WTC11 (cell line): ENCODE results near the gene CSH2. TPM values are rescaled to one million over a fixed set of nuclear protein-coding genes. Genes with fewer than 3 reads are reported as not detected.

Experiments used
- ATAC-seq: fragments of 200-7000 bp; cut with Tn5 transposase; 2 replicates; pipeline ENCODE4 v1.10.0; 2021; ENCODE audit warnings: mild to moderate bottlenecking, moderate library complexity
- CTCF ChIA-PET: fragments of 300-600 bp; sonication (Branson Sonifier 250); formaldehyde crosslinking; loops from one replicate; lab custom pipeline; 2021; ENCODE audit warnings: antibody characterized with exemption; lab: Charles Lee
- POLR2A ChIA-PET: fragments of 350-600 bp; sonication (Branson Sonifier 250); formaldehyde crosslinking; loops from one replicate; lab custom pipeline; 2021; ENCODE audit warnings: antibody characterized with exemption; lab: Charles Lee
- DNase-seq: peaks from one replicate; pipeline ENCODE4 v3.0.0; 2021; ENCODE audit warnings: low spot score
- H3K27ac Mint-ChIP-seq: 2 replicates; pipeline ENCODE4 v1.8.0; 2021; ENCODE audit warnings: mixed read lengths
- H3K27me3 Mint-ChIP-seq: 2 replicates; pipeline ENCODE4 v1.8.0; 2021; ENCODE audit warnings: low read depth, mild to moderate bottlenecking, moderate library complexity, mixed read lengths
- H3K36me3 Mint-ChIP-seq: 2 replicates; pipeline ENCODE4 v1.8.0; 2021; ENCODE audit warnings: mixed read lengths
- H3K4me1 Mint-ChIP-seq: 2 replicates; pipeline ENCODE4 v1.8.0; 2022; ENCODE audit warnings: mixed read lengths
- H3K4me3 Mint-ChIP-seq: 2 replicates; pipeline ENCODE4 v1.8.0; 2021; ENCODE audit warnings: mild to moderate bottlenecking, moderate library complexity, mixed read lengths
- H3K9me3 Mint-ChIP-seq: 2 replicates; pipeline ENCODE4 v1.8.0; 2021; ENCODE audit warnings: mixed read lengths
- CREB1 ChIP-seq: sonication (generic); formaldehyde crosslinking; IDR thresholded peaks from 2 replicates; pipeline ENCODE4 v1.8.0; 2023; ENCODE audit warnings: mild to moderate bottlenecking, missing genetic modification reagents
- NFYB ChIP-seq: sonication (generic); formaldehyde crosslinking; conservative IDR thresholded peaks from 2 replicates; pipeline ENCODE4 v1.8.0; 2022; ENCODE audit warnings: low read depth, missing genetic modification reagents
- NR3C1 ChIP-seq: sonication (generic); formaldehyde crosslinking; conservative IDR thresholded peaks from 2 replicates; pipeline ENCODE4 v1.8.1; 2023; ENCODE audit warnings: low read depth, mild to moderate bottlenecking, missing genetic modification reagents
- SMAD3 ChIP-seq: sonication (generic); formaldehyde crosslinking; IDR thresholded peaks from 2 replicates; pipeline ENCODE4 v1.8.0; 2022; ENCODE audit warnings: missing genetic modification reagents, mild to moderate bottlenecking, borderline replicate concordance
- ZNF121 ChIP-seq: sonication (generic); formaldehyde crosslinking; IDR thresholded peaks from 2 replicates; pipeline ENCODE4 v1.8.0; 2023; ENCODE audit warnings: missing genetic modification reagents
- ZNF263 ChIP-seq: sonication (generic); formaldehyde crosslinking; IDR thresholded peaks from 2 replicates; pipeline ENCODE4 v1.8.1; 2022; ENCODE audit warnings: low read depth, mild to moderate bottlenecking, moderate library complexity, missing genetic modification reagents
- ZNF416 ChIP-seq: fragments of 250-450 bp; sonication (Bioruptor Pico); IDR thresholded peaks from 2 replicates; pipeline ENCODE4 v1.9.0; 2021; ENCODE audit warnings: mild to moderate bottlenecking, inconsistent platforms
- ZNF423 ChIP-seq: fragments of 250-450 bp; sonication (Bioruptor Pico); IDR thresholded peaks from 2 replicates; pipeline ENCODE4 v2.1.2; 2022; ENCODE audit warnings: mild to moderate bottlenecking, moderate library complexity
- total RNA-seq: library from RNA; stranded (reverse); gene quantifications from 3 replicates; pipeline ENCODE4 v1.2.3, GENCODE V29; 2021
- TF ChIP-seq, protein P1 (sequence below): sonication (generic); formaldehyde crosslinking; IDR thresholded peaks from 2 replicates; pipeline ENCODE4 v1.8.1; 2023; ENCODE audit warnings: mild to moderate bottlenecking, missing genetic modification reagents
- TF ChIP-seq, protein P2 (sequence below): fragments of 250-450 bp; sonication (Bioruptor Pico); IDR thresholded peaks from 2 replicates; pipeline ENCODE4 v1.9.0; 2021; ENCODE audit warnings: mild to moderate bottlenecking
- TF ChIP-seq, protein P3 (sequence below): sonication (generic); formaldehyde crosslinking; IDR thresholded peaks from 2 replicates; pipeline ENCODE4 v1.8.1; 2023; ENCODE audit warnings: mild to moderate bottlenecking, moderate library complexity, missing genetic modification reagents
- TF ChIP-seq, protein P4 (sequence below): sonication (generic); formaldehyde crosslinking; IDR thresholded peaks from 2 replicates; pipeline ENCODE4 v1.8.1; 2023; ENCODE audit warnings: mild to moderate bottlenecking, missing genetic modification reagents, moderate library complexity
- TF ChIP-seq, protein P5 (sequence below): sonication (generic); formaldehyde crosslinking; IDR thresholded peaks from 2 replicates; pipeline ENCODE4 v1.8.1; 2022; ENCODE audit warnings: low read depth, mild to moderate bottlenecking, moderate library complexity, missing genetic modification reagents, borderline replicate concordance
- TF ChIP-seq, protein P6 (sequence below): sonication (generic); formaldehyde crosslinking; IDR thresholded peaks from 2 replicates; pipeline ENCODE4 v1.8.1; 2022; ENCODE audit warnings: low read depth, missing genetic modification reagents, borderline replicate concordance
- TF ChIP-seq, protein P7 (sequence below): sonication (generic); formaldehyde crosslinking; IDR thresholded peaks from 2 replicates; pipeline ENCODE4 v1.8.1; 2023; ENCODE audit warnings: mild to moderate bottlenecking, missing genetic modification reagents
- TF ChIP-seq, protein P8 (sequence below): sonication (generic); formaldehyde crosslinking; IDR thresholded peaks from 2 replicates; pipeline ENCODE4 v1.8.1; 2023; ENCODE audit warnings: mild to moderate bottlenecking, missing genetic modification reagents, borderline replicate concordance

Gene CSH2
- total RNA-seq, 1 experiment from 2014 or later, result not detected

DNA sequence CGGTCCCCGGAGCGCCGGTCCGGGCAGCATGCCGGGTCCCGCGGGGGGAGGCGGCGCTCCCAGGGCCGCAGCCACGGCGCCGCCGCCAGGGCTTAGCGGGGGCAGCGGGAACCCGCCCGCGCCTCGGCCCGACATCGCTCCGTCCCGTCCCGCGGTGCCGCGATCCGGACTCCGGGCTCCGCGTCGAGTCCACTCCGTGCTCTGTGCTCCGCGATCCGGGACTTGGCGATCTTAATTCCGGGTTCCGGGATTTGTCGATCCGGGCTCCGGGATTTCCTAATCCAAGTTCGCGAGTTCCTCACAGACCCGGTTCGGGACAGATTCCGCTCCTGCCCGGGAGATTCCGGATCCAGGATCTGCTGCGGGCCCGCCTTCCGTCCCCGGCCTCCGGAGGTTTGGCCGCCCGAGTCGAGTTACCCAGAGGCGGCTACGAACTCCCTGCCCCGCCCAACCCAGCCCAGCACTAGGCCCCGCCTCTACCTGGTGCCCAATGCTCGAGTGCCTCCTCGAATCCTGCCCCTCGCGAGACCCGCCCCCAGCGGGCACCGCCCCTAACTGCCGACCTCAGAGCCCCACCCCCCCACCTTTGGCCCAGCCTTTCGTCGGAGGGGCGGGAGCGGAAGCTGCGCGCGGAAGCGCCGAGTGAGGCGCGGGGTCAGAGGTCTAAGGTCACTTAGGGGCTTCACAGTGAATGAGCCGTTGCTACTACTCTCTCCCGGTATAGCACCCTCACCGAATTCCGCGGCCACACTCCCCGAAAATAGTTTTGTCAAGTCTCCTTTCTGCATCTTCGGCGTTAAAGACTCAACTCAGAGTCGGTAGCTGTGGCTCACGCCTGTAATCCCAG lies 30.7 kb downstream of the CSH2 start, which contains the start of gene SMARCD2 (continued):
- TF ChIP-seq, protein P1, sequence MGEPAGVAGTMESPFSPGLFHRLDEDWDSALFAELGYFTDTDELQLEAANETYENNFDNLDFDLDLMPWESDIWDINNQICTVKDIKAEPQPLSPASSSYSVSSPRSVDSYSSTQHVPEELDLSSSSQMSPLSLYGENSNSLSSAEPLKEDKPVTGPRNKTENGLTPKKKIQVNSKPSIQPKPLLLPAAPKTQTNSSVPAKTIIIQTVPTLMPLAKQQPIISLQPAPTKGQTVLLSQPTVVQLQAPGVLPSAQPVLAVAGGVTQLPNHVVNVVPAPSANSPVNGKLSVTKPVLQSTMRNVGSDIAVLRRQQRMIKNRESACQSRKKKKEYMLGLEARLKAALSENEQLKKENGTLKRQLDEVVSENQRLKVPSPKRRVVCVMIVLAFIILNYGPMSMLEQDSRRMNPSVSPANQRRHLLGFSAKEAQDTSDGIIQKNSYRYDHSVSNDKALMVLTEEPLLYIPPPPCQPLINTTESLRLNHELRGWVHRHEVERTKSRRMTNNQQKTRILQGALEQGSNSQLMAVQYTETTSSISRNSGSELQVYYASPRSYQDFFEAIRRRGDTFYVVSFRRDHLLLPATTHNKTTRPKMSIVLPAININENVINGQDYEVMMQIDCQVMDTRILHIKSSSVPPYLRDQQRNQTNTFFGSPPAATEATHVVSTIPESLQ (CRISPR knock-in tag), result no peak
- peak; percentile 33; the same call in 1 of the 2 replicates for TF ChIP-seq NFYB (CRISPR knock-in tag)
- TF ChIP-seq, protein P2, sequence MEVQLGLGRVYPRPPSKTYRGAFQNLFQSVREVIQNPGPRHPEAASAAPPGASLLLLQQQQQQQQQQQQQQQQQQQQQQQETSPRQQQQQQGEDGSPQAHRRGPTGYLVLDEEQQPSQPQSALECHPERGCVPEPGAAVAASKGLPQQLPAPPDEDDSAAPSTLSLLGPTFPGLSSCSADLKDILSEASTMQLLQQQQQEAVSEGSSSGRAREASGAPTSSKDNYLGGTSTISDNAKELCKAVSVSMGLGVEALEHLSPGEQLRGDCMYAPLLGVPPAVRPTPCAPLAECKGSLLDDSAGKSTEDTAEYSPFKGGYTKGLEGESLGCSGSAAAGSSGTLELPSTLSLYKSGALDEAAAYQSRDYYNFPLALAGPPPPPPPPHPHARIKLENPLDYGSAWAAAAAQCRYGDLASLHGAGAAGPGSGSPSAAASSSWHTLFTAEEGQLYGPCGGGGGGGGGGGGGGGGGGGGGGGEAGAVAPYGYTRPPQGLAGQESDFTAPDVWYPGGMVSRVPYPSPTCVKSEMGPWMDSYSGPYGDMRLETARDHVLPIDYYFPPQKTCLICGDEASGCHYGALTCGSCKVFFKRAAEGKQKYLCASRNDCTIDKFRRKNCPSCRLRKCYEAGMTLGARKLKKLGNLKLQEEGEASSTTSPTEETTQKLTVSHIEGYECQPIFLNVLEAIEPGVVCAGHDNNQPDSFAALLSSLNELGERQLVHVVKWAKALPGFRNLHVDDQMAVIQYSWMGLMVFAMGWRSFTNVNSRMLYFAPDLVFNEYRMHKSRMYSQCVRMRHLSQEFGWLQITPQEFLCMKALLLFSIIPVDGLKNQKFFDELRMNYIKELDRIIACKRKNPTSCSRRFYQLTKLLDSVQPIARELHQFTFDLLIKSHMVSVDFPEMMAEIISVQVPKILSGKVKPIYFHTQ (CRISPR knock-in tag), result no peak
- TF ChIP-seq ZNF263, result no peak; the same call in 1 of the 2 replicates
- no peak for TF ChIP-seq ZNF121 (CRISPR knock-in tag)
- TF ChIP-seq NR3C1, result no peak
- TF ChIP-seq, protein P3, sequence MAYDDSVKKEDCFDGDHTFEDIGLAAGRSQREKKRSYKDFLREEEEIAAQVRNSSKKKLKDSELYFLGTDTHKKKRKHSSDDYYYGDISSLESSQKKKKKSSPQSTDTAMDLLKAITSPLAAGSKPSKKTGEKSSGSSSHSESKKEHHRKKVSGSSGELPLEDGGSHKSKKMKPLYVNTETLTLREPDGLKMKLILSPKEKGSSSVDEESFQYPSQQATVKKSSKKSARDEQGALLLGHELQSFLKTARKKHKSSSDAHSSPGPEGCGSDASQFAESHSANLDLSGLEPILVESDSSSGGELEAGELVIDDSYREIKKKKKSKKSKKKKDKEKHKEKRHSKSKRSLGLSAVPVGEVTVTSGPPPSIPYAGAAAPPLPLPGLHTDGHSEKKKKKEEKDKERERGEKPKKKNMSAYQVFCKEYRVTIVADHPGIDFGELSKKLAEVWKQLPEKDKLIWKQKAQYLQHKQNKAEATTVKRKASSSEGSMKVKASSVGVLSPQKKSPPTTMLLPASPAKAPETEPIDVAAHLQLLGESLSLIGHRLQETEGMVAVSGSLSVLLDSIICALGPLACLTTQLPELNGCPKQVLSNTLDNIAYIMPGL (CRISPR knock-in tag), result peak; percentile 87
- TF ChIP-seq, protein P4, sequence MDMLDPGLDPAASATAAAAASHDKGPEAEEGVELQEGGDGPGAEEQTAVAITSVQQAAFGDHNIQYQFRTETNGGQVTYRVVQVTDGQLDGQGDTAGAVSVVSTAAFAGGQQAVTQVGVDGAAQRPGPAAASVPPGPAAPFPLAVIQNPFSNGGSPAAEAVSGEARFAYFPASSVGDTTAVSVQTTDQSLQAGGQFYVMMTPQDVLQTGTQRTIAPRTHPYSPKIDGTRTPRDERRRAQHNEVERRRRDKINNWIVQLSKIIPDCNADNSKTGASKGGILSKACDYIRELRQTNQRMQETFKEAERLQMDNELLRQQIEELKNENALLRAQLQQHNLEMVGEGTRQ (CRISPR knock-in tag), result no peak
- peak; percentile 68; the same call in 1 of the 2 replicates for TF ChIP-seq ZNF416 (CRISPR knock-in tag)
- no peak for TF ChIP-seq SMAD3 (CRISPR knock-in tag)
- 0 out of 2 replicates have a peak, but pooled peaks have one; percentile 76 for TF ChIP-seq CREB1
- TF ChIP-seq, protein P5, sequence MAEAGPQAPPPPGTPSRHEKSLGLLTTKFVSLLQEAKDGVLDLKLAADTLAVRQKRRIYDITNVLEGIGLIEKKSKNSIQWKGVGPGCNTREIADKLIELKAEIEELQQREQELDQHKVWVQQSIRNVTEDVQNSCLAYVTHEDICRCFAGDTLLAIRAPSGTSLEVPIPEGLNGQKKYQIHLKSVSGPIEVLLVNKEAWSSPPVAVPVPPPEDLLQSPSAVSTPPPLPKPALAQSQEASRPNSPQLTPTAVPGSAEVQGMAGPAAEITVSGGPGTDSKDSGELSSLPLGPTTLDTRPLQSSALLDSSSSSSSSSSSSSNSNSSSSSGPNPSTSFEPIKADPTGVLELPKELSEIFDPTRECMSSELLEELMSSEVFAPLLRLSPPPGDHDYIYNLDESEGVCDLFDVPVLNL, result peak; percentile 73; the same call in 1 of the 2 replicates

DNA sequence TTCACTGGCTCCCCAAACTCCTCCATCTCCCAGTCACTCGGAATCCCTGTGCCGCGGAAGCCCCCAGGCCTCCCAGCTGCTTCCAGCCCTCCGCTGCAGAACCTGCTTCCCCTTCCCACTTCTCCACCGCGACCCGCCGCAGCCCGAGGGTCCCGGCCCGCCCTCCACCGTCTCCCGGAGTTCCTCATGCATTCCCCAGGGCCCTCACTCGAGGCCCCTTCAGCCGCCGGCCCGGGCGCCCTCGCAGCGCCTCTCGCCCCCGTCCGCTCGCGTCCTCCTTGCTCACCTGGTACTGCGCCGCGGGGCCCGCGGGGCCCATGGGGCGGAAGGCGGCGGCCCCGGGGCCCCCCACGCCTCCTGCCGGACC lies 31.3 kb downstream of the CSH2 start:
- ChIA-PET POLR2A (no interaction called here), CTCF (interaction anchor here (1.4 kb wide), 1 partner anchor 184 kb away, joined by 3 read pairs; no protein-coding TSS in a partner anchor)
- ATAC-seq (no peak), DNase-seq (peak; percentile 40)
- peak overlapping the region; percentile 76 for H3K27ac Mint-ChIP-seq
- peaks cover 23% of the 10 kb centered on the region for H3K27me3 Mint-ChIP-seq
- no peaks in the 10 kb centered on the region for H3K9me3 Mint-ChIP-seq
- peak overlapping the region; percentile 95 for H3K4me3 Mint-ChIP-seq
- no peaks in the 10 kb centered on the region for H3K36me3 Mint-ChIP-seq
- H3K4me1 Mint-ChIP-seq, result peaks cover 37% of the 10 kb centered on the region
- TF ChIP-seq, protein P6, sequence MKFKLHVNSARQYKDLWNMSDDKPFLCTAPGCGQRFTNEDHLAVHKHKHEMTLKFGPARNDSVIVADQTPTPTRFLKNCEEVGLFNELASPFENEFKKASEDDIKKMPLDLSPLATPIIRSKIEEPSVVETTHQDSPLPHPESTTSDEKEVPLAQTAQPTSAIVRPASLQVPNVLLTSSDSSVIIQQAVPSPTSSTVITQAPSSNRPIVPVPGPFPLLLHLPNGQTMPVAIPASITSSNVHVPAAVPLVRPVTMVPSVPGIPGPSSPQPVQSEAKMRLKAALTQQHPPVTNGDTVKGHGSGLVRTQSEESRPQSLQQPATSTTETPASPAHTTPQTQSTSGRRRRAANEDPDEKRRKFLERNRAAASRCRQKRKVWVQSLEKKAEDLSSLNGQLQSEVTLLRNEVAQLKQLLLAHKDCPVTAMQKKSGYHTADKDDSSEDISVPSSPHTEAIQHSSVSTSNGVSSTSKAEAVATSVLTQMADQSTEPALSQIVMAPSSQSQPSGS (CRISPR knock-in tag), result no peak
- no peak for TF ChIP-seq ZNF416 (CRISPR knock-in tag)
- no peak for TF ChIP-seq ZNF423 (CRISPR knock-in tag)
- TF ChIP-seq, protein P1 (CRISPR knock-in tag), result no peak
- TF ChIP-seq, protein P7, sequence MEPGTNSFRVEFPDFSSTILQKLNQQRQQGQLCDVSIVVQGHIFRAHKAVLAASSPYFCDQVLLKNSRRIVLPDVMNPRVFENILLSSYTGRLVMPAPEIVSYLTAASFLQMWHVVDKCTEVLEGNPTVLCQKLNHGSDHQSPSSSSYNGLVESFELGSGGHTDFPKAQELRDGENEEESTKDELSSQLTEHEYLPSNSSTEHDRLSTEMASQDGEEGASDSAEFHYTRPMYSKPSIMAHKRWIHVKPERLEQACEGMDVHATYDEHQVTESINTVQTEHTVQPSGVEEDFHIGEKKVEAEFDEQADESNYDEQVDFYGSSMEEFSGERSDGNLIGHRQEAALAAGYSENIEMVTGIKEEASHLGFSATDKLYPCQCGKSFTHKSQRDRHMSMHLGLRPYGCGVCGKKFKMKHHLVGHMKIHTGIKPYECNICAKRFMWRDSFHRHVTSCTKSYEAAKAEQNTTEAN (CRISPR knock-in tag), result no peak
- TF ChIP-seq, protein P8, sequence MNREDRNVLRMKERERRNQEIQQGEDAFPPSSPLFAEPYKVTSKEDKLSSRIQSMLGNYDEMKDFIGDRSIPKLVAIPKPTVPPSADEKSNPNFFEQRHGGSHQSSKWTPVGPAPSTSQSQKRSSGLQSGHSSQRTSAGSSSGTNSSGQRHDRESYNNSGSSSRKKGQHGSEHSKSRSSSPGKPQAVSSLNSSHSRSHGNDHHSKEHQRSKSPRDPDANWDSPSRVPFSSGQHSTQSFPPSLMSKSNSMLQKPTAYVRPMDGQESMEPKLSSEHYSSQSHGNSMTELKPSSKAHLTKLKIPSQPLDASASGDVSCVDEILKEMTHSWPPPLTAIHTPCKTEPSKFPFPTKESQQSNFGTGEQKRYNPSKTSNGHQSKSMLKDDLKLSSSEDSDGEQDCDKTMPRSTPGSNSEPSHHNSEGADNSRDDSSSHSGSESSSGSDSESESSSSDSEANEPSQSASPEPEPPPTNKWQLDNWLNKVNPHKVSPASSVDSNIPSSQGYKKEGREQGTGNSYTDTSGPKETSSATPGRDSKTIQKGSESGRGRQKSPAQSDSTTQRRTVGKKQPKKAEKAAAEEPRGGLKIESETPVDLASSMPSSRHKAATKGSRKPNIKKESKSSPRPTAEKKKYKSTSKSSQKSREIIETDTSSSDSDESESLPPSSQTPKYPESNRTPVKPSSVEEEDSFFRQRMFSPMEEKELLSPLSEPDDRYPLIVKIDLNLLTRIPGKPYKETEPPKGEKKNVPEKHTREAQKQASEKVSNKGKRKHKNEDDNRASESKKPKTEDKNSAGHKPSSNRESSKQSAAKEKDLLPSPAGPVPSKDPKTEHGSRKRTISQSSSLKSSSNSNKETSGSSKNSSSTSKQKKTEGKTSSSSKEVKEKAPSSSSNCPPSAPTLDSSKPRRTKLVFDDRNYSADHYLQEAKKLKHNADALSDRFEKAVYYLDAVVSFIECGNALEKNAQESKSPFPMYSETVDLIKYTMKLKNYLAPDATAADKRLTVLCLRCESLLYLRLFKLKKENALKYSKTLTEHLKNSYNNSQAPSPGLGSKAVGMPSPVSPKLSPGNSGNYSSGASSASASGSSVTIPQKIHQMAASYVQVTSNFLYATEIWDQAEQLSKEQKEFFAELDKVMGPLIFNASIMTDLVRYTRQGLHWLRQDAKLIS (CRISPR knock-in tag), result no peak
